GM18858 (cell line): ENCODE results near the gene OTUD5.
A peak's percentile ranks its signal among the peaks of the same experiment; 100 is the strongest.
"Not testable (repeated sequence)": the region's sequence is repeated elsewhere in the genome, so short reads cannot be mapped to it uniquely, and the experiment has no call there.

ENCODE experiments used
- ATAC-seq: cut with Tn5 transposase; IDR thresholded peaks from one replicate; pipeline ENCODE4 v1.9.1; 2021; ENCODE audit not compliant: unreplicated experiment

The OTUD5 gene

GRCh38 chrX:48891402-48892288 lies 65.8 kb downstream of the OTUD5 start:
- peak; percentile 68 for ATAC-seq

GRCh38 chrX:48890934-48891401 lies 66.4 kb downstream of the OTUD5 start:
- ATAC-seq = peak; percentile 24

- ATAC-seq = no peak
These were observed 67.0 kb downstream of the OTUD5 start for GRCh38 chrX:48890296-48890925.

GRCh38 chrX:48886586-48886985 lies 70.8 kb downstream of the OTUD5 start:
- not testable (repeated sequence) for ATAC-seq

- ATAC-seq = no peak
These were observed 73.7 kb downstream of the OTUD5 start for GRCh38 chrX:48883729-48884128.

GRCh38 chrX:48876944-48877343 lies 80.5 kb downstream of the OTUD5 start:
- ATAC-seq = not testable (repeated sequence)
